Endothelial cell of umbilical vein (primary cell): ENCODE measurements around the gene RAB31.
"Not testable (repeated sequence)": the region's sequence is repeated elsewhere in the genome, so short reads cannot be mapped to it uniquely, and the experiment has no call there.

Source experiments
- CTCF ChIP-seq, 2 donors: IDR thresholded peaks; 1 replicate in 1 of 2; 2 replicates in 1 of 2; pipeline ENCODE4 v1.5.1; 2011; ENCODE audit warnings: low read length in 2 of 2, mild to moderate bottlenecking in 2 of 2, moderate library complexity in 2 of 2, control low read depth in 1 of 2, inconsistent platforms in 1 of 2, low read depth in 1 of 2; ENCODE audit not compliant: insufficient read depth in 1 of 2; ENCODE audit errors: extremely low read depth in 1 of 2
- EZH2 ChIP-seq: IDR thresholded peaks from 2 replicates; pipeline ENCODE4 v1.6.1; 2012; ENCODE audit warnings: borderline replicate concordance, low read depth, mild to moderate bottlenecking, moderate library complexity, low read length, inconsistent platforms; ENCODE audit not compliant: severe bottlenecking
- FOS ChIP-seq: IDR thresholded peaks from 2 replicates; pipeline ENCODE4 v1.6.1; 2011; ENCODE audit warnings: mild to moderate bottlenecking, low read length, moderate library complexity, borderline replicate concordance; ENCODE audit not compliant: insufficient read depth
- GATA2 ChIP-seq: IDR thresholded peaks from 2 replicates; pipeline ENCODE4 v1.7.0; 2011; ENCODE audit warnings: low read depth, mild to moderate bottlenecking, moderate library complexity, mixed read lengths, low read length; ENCODE audit not compliant: insufficient read length, insufficient read depth
- JUN ChIP-seq: IDR thresholded peaks from 2 replicates; pipeline ENCODE4 v1.6.1; 2011; ENCODE audit warnings: borderline replicate concordance, low read depth; ENCODE audit not compliant: insufficient read length, insufficient read depth
- MYC ChIP-seq: IDR thresholded peaks from one replicate; pipeline ENCODE4 v1.6.1; 2011; ENCODE audit warnings: mild to moderate bottlenecking, low read depth, low read length
- POLR2A ChIP-seq: IDR thresholded peaks from 2 replicates; pipeline ENCODE4 v1.6.1; 2012; ENCODE audit warnings: low read depth, mild to moderate bottlenecking, control low read depth, low read length
- POLR2AphosphoS5 ChIP-seq: IDR thresholded peaks from 2 replicates; pipeline ENCODE4 v1.6.1; 2012; ENCODE audit warnings: low read depth, mild to moderate bottlenecking, control low read depth, low read length, moderate library complexity; ENCODE audit not compliant: insufficient read depth
- TF ChIP-seq, protein P1 (sequence below): IDR thresholded peaks from 2 replicates; pipeline ENCODE4 v1.6.1; 2011; ENCODE audit not compliant: insufficient read depth, insufficient read length

GRCh38 chr18:9891515-9891914 lies 183.4 kb downstream of the RAB31 start:
- TF ChIP-seq POLR2AphosphoS5; POLR2A; CTCF (IDR thresholded peaks at IDR 0.05; ENCODE audit: extremely low read depth in 1 of 2, insufficient read depth in 1 of 2, low read depth in 1 of 2, low read length in 2 of 2); EZH2; FOS; JUN; MYC; GATA2: not testable (repeated sequence)
- TF ChIP-seq, protein P1, sequence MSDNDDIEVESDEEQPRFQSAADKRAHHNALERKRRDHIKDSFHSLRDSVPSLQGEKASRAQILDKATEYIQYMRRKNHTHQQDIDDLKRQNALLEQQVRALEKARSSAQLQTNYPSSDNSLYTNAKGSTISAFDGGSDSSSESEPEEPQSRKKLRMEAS: not testable (repeated sequence)
